GM21390 (cell line): ENCODE measurements around the gene GPR3.

Source experiments
- ATAC-seq: cut with Tn5 transposase; IDR thresholded peaks from one replicate; pipeline ENCODE4 v1.9.1; 2021; ENCODE audit not compliant: unreplicated experiment

GPR3 gene

DNA sequence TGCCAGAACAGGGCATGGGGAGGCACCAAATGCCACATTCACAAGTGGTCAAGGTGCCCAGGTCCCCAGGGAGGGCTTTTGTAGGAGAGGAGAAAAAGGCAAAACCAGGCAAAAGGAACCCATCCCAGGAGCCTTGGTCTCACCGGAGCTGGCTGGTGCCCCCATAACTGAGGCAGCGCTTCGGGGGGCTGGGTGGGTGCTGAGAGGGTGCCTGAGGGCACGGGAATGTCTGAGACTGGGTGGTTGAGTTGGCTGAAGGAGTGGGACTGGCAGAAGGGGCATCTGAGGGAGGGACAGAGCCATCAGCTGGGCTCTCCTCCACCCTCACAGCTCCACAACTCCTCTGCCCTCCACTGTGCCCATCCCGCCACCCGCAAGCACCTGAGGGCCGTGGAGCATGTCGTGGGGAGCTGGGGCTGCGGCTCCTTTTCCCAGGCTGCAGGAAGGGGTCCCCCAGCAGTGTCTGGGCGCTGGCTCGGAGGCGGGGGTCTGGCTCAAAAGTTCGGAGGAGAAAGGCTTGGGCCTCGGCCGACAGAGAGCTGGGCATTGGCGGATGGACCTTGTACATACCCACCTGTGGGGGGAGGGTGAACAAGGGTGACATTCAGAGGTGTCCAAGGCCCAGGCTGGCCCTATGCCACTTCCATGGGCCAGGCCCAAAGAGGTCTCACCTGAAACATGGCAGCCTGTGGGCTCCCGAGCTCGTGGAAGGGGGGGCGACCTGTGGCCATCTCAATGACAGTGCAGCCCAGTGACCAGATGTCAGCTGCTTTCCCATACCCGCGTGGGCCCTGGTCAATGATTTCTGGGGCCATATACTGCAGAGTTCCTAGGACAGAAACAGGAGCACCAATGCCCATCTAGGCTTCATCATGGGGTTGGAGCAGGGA is 34.1 kb upstream of the GPR3 start:
- no peak for ATAC-seq

DNA sequence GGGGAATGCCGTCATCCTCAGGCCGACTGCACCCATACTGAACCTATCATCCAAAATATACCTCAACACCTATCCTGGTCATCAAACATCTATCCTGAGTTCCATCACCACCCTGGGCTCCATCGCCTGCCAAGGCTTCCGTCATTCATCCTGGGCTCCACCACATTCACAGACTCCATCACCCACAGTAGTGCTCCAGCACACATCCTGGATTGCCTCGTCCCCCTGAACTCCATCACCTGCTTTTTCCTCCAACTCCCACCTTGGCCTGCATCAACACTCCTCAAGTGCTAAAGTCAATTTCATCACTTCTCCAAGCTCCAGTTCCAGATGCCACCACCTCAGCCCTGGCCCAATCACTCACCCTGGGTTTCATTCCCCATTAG is 33.5 kb upstream of the GPR3 start:
- no peak for ATAC-seq

- no peak for ATAC-seq
Measured at GRCh38 chr1:27359822-27360158, 32.6 kb upstream of the GPR3 start.

DNA sequence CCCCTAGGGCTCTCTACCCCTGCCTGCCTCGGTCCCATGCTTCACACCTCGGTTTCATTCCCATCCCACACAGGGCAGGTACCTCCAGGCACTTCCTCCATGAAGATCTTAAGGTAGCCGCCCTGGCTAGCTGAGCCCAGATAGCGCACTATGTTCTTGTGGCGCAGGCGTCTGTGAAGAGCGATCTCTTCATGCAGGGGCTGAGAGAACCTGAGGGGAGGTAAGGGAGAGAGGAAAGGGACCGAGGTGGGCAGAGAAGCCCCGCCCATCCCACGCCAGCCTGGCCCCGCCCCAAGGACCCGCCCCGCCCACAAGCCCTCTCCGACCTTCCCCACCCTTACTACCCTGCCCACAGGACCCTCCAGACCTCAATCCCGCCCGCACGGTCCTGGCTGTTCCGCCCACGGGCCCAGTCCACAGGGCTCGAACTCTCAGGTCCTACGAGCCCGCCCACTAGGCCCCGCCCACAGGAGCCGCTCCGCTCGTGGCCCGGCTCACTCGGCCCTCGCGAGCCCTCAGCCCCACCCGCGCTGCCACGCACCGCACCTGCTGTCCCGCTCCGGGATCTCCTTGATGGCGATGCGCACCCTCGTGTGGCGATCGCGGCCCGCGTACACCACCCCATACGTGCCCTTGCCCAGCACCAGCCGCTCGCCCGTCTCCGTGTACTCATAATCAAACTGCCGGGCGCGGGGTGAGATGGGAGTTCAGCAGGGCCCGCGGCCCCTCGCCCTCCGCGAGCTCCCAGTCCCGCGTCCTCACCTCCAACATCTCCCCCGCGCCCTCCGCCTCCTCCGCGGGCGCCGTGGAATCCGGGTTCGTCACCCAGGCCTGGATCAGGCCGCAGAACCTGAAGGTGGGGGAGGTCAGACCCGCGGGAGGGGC is 32.0 kb upstream of the GPR3 start:
- ATAC-seq = no peak

- ATAC-seq = no peak
Measured at GRCh38 chr1:27361044-27361402, 31.4 kb upstream of the GPR3 start.

DNA sequence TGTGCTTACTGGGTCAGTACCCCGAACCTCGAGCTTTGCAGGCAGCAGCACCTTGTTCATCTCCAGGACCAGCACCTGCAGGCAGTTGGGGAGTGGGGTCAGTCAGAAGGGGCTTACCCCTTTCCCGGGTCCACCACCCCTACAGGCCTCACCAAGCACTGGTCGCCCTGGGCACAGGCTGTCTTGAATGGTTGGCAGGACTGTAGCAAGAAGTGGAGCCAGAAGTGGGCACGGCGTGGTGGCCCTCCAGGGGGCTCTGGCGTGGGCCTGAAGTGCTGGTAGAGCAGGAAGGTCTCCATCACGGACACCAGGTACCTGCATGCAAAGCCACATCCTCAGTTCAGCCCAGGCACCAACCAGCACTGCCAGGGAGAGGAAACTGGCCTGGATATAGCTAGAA is 30.9 kb upstream of the GPR3 start:
- no peak for ATAC-seq

DNA sequence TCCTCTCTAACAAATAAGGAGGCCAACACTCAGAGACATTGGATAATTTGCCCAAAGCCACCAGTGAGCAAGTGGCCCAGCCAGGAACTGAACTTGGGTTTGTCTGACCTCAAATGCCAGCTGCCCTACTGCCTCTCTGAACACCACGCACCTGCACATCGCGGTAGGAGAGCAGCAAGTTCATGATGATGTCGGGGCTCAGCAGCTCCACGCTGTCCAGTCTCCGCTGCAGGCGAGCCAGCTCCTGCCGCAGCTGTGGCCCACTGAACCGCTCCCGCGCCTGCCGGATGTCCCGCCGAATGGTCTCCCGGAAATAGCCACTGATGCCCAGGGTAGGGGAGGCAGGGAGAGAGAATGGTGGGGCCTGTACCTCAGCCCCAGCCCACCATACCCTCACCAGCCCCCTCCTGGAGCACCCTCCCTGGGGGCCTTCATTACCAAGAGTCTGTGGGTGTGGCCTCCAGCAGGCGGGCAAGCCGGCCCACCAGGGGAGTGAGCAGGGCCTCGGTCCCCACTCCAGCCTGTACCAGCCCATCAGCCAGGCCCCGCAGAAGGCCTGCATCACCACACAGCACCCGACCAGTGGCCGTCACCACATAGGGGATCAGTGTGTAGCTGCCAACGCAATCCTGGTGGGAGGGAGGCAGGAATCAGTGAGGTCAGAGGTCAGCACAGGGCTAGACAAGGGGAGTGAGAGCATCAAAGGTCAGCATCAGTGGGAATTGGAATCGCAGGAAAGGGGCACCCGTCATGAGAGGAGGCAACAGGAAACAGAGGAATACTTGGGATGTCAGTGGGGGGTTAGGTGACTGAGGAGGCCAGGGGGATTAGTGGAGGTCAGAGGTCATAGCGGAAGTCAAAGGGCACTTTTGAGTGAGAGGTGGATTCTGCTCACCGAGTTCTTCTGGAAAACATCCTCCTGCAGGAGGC is 28.4 kb upstream of the GPR3 start:
- ATAC-seq = no peak

DNA sequence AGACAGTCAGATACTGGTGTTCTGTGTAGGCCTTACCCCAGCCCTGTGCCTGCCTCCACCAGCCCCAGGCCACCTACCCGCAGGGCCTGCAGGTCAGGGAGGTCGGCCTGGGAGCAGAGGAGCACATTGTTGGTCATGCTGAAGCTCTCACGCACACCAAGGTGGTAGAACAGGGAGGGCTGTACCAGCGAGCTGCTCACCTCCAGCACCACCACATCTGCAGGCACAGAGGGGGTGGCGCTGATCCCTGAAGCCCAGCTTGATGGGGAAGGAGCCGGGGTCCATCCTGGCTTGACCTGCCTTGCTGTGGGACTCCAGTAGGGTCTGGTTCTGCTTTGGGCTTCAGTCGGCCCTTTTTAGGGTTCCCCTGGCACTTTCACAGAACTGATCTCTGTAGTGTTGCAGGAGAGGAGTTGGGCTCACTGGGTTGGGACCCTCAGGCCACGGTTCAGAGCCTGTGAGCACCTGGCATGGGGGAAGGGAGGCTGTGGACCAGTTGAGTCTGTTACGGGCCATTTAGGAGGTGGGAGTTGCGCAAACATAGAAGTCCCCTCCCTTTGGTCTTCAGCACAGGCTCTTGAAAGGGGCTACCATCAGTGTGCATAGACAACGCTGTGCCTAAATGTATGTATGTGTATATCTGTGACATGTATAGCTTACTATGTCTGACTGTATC is 27.6 kb upstream of the GPR3 start:
- ATAC-seq = no peak

- ATAC-seq = no peak
Measured at GRCh38 chr1:27365372-27366112, 26.9 kb upstream of the GPR3 start.

- ATAC-seq = no peak
Measured at GRCh38 chr1:27366113-27366410, 26.4 kb upstream of the GPR3 start.

DNA sequence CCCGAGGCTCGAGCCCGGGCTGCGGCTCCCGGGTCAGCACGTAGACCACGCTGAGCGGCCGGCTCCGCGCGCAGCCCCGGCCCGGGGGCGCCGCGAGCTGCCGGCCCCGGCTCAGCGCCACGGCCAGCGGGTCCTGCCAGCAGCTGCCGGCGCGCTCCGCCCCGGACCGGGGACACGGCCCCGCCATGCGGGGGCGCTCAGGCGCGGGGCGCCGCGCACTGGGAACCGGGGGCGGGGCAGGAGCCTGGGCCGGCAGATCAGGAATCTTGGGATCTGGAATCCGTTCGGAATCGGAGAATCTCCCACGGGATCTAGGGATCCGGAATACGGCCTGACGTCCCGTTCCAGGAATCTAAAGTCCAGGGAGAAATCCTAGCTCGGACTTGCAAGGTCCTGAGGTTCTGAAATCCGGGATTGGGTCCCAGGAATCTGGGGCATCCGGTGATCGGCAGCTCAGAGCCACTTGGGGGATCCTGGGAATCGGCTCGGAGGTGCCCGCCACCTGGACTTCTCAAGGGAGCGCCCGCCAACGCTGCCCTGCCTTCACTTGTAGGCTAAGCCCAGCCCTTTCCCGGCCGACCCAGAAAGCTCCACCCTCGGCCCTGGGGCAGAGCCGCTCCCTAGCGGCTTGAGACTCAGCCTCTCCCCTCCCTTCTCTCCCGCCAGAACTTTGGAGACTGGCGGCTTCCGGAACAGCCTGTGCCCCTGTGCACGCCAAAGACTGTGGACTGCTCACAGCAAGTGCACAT is 25.8 kb upstream of the GPR3 start, which contains the start of gene MAP3K6:
Gene MAP3K6, minus strand, starts transcription at position 551 of the 749 bp plus-strand sequence. Its CDS starts 364 bp downstream, at position 187.
- no peak for ATAC-seq

- ATAC-seq = no peak
Measured at GRCh38 chr1:27367160-27367650, 25.2 kb upstream of the GPR3 start.

- no peak for ATAC-seq
Measured at GRCh38 chr1:27368869-27369582, 23.4 kb upstream of the GPR3 start.

- no peak for ATAC-seq
Measured at GRCh38 chr1:27372022-27372807, 20.2 kb upstream of the GPR3 start.

DNA sequence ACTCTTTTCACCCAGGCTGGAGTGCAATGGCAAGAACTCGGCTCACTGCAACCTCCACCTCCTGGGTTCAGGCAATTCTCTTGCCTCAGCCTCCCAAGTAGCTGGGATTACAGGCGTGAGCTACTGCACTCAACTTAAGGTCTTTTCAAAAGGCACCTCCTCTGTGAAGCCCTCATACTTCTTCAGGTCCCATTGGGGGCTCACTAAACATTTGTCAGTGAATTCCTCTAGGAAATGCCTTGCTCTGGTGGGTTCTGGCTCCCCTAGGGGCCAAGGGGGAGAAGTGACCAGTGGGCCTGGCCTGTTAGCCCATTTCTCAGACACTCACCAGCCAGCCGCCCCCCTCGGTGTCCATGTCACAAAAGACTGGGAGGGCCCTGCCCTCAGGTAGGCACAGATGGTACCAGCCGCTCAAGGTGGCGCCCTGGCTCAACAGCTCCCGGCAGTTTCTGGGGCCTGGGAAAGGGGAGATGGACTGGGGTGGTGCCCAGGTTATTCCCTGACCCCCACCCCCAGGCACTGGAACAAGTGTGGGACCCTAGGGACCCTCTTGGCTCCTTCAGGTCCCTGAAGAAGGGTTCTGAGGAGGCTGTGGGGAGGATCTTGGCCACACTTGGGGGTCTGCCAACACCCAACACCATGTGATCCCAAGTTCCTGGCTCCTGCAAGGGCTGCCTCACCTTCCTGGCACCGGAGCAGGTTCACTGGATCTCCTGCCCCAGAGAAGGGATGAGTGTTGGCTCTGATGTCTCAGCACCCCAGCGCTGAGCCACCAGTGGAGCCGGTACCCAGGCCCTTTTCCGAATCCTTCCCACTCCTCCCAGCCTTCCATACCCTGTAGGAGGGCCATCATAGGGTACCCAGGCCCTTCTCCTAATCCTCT is 19.4 kb upstream of the GPR3 start:
- ATAC-seq = no peak

- no peak for ATAC-seq
Measured at GRCh38 chr1:27374362-27375086, 17.9 kb upstream of the GPR3 start, which contains the start of gene FCN3. Gene FCN3 (minus strand): TSS chr1:27374824. CDS start chr1:27374818, 6 bp downstream.
